Measurements from ENCODE around the gene NDUFA3.

Gene NDUFA3

GRCh38 chr19:54108496-54108895, 5.8 kb downstream of the NDUFA3 start:
- DNase-seq = no peak

- DNase-seq = no peak
Measured at GRCh38 chr19:54109651-54110050, 7.0 kb downstream of the NDUFA3 start.

GRCh38 chr19:54114340-54115108, 11.9 kb downstream of the NDUFA3 start:
- peak; percentile 65 for DNase-seq

GRCh38 chr19:54115109-54116063, 12.7 kb downstream of the NDUFA3 start, which contains the start of the genes PRPF31 and TFPT:
Gene PRPF31, plus strand, starts transcription at chr19:54115754. Its CDS starts 2,525 bp downstream, at chr19:54118279.
Gene TFPT, minus strand, starts transcription at chr19:54115657. Its CDS starts 388 bp downstream, at chr19:54115269.
- peak; percentile 99 for DNase-seq

- DNase-seq = no peak
Measured at GRCh38 chr19:54121259-54121658, 18.6 kb downstream of the NDUFA3 start.

- no peak for DNase-seq
Measured at GRCh38 chr19:54123682-54124081, 21.0 kb downstream of the NDUFA3 start.

- no peak for DNase-seq
Measured at GRCh38 chr19:54124393-54124792, 21.7 kb downstream of the NDUFA3 start.

GRCh38 chr19:54125713-54126112, 23.1 kb downstream of the NDUFA3 start:
- DNase-seq = no peak

GRCh38 chr19:54127688-54128440, 25.2 kb downstream of the NDUFA3 start:
- no peak for DNase-seq

GRCh38 chr19:54128441-54128725, 25.7 kb downstream of the NDUFA3 start:
- DNase-seq = no peak

- no peak for DNase-seq
Measured at GRCh38 chr19:54128796-54129616, 26.4 kb downstream of the NDUFA3 start.

- DNase-seq = no peak
Measured at GRCh38 chr19:54129617-54129996, 27.0 kb downstream of the NDUFA3 start.

- peak; percentile 87 for DNase-seq
Measured at GRCh38 chr19:54133312-54133956, 30.8 kb downstream of the NDUFA3 start.

- no peak for DNase-seq
Measured at GRCh38 chr19:54133957-54134590, 31.4 kb downstream of the NDUFA3 start.

- peak; percentile 80 for DNase-seq
Measured at GRCh38 chr19:54136086-54136863, 33.6 kb downstream of the NDUFA3 start.

- peak; percentile 100 for DNase-seq
Measured at GRCh38 chr19:54136864-54137698, 34.4 kb downstream of the NDUFA3 start.

- DNase-seq = no peak
Measured at GRCh38 chr19:54137699-54138488, 35.2 kb downstream of the NDUFA3 start, which contains the start of gene CNOT3. Gene CNOT3, plus strand, starts transcription at chr19:54137762. Its CDS starts 5,217 bp downstream, at chr19:54142979.

- DNase-seq = no peak
Measured at GRCh38 chr19:54138489-54139256, 36.0 kb downstream of the NDUFA3 start.
